HG02642 (cell line): ENCODE results near the gene SGO2.
"Not testable (repeated sequence)": the region's sequence is repeated elsewhere in the genome, so short reads cannot be mapped to it uniquely, and the experiment has no call there.

Experiments used
- ATAC-seq: cut with Tn5 transposase; IDR thresholded peaks from one replicate; pipeline ENCODE4 v1.9.1; 2021; ENCODE audit warnings: mild to moderate bottlenecking; ENCODE audit not compliant: unreplicated experiment, poor library complexity

The SGO2 gene

GRCh38 chr2:200617156-200618053 lies 91.4 kb downstream of the SGO2 start:
- ATAC-seq: no peak

GRCh38 chr2:200618054-200618419 lies 92.0 kb downstream of the SGO2 start:
- no peak for ATAC-seq

- no peak for ATAC-seq
Measured at GRCh38 chr2:200618590-200619021, 92.6 kb downstream of the SGO2 start.

GRCh38 chr2:200619279-200619678 lies 93.3 kb downstream of the SGO2 start:
- no peak for ATAC-seq

- ATAC-seq: no peak
Measured at GRCh38 chr2:200620606-200621390, 94.8 kb downstream of the SGO2 start.

GRCh38 chr2:200622106-200622505 lies 96.1 kb downstream of the SGO2 start:
- no peak for ATAC-seq

- ATAC-seq: no peak
Measured at GRCh38 chr2:200624026-200624425, 98.0 kb downstream of the SGO2 start.

- ATAC-seq: no peak
Measured at GRCh38 chr2:200624658-200625057, 98.7 kb downstream of the SGO2 start.

- ATAC-seq: no peak
Measured at GRCh38 chr2:200625282-200625681, 99.3 kb downstream of the SGO2 start.

GRCh38 chr2:200625958-200626363 lies 100.0 kb downstream of the SGO2 start:
- ATAC-seq: no peak

GRCh38 chr2:200627110-200627770 lies 101.2 kb downstream of the SGO2 start:
- ATAC-seq: no peak

GRCh38 chr2:200628461-200628860 lies 102.5 kb downstream of the SGO2 start:
- ATAC-seq: not testable (repeated sequence)

GRCh38 chr2:200631287-200631686 lies 105.3 kb downstream of the SGO2 start:
- ATAC-seq: no peak
